SW480 (cell line): ENCODE measurements around the gene GPR183.

Experiments used
- DNase-seq: peaks from one replicate; pipeline ENCODE4 v3.0.0-alpha.2; 2016; ENCODE audit warnings: low spot score

Gene GPR183

GRCh38 chr13:99339230-99339721, 32.1 kb upstream of the GPR183 start:
- no peak for DNase-seq

GRCh38 chr13:99335603-99336002, 28.4 kb upstream of the GPR183 start:
- no peak for DNase-seq

GRCh38 chr13:99335087-99335486, 27.9 kb upstream of the GPR183 start:
- DNase-seq: no peak

- no peak for DNase-seq
Observed at GRCh38 chr13:99334221-99334620, 27.0 kb upstream of the GPR183 start.

GRCh38 chr13:99332456-99332855, 25.3 kb upstream of the GPR183 start:
- no peak for DNase-seq

GRCh38 chr13:99331881-99332293, 24.7 kb upstream of the GPR183 start:
- DNase-seq: no peak

GRCh38 chr13:99330942-99331341, 23.7 kb upstream of the GPR183 start:
- DNase-seq: no peak

- DNase-seq: no peak
Observed at GRCh38 chr13:99329477-99329876, 22.3 kb upstream of the GPR183 start.

- DNase-seq: no peak
Observed at GRCh38 chr13:99327761-99328160, 20.6 kb upstream of the GPR183 start.

GRCh38 chr13:99327126-99327525, 19.9 kb upstream of the GPR183 start:
- no peak for DNase-seq

- no peak for DNase-seq
Observed at GRCh38 chr13:99326012-99326411, 18.8 kb upstream of the GPR183 start.

GRCh38 chr13:99323488-99323887, 16.3 kb upstream of the GPR183 start:
- peak; percentile 12 for DNase-seq

GRCh38 chr13:99322297-99323103, 15.3 kb upstream of the GPR183 start:
- peak; percentile 21 for DNase-seq

- no peak for DNase-seq
Observed at GRCh38 chr13:99321709-99322108, 14.5 kb upstream of the GPR183 start.

GRCh38 chr13:99320693-99321481, 13.7 kb upstream of the GPR183 start:
- DNase-seq: no peak

- no peak for DNase-seq
Observed at GRCh38 chr13:99316657-99317256, 9.6 kb upstream of the GPR183 start.

- no peak for DNase-seq
Observed at GRCh38 chr13:99316224-99316623, 9.0 kb upstream of the GPR183 start.

GRCh38 chr13:99315186-99315585, 8.0 kb upstream of the GPR183 start:
- DNase-seq: no peak

- peak; percentile 99 for DNase-seq
Observed at GRCh38 chr13:99314640-99315176, 7.5 kb upstream of the GPR183 start.

GRCh38 chr13:99313941-99314340, 6.7 kb upstream of the GPR183 start:
- DNase-seq: no peak

GRCh38 chr13:99313501-99313900, 6.3 kb upstream of the GPR183 start:
- peak; percentile 56 for DNase-seq

- no peak for DNase-seq
Observed at GRCh38 chr13:99312493-99312883, 5.3 kb upstream of the GPR183 start.
